Tibial nerve (tissue), 4 donors: ENCODE results near the gene GDF7. TPM values are rescaled to one million over a fixed set of nuclear protein-coding genes. Genes with fewer than 3 reads are reported as not detected.
A peak's percentile ranks its signal among the peaks of the same experiment; 100 is the strongest.

Experiments used
- DNase-seq, 2 donors: peaks; one replicate each; pipeline ENCODE4 v3.0.0-alpha.2; 2019; ENCODE audit warnings: low spot score in 2 of 2
- H3K27ac ChIP-seq, 4 donors: fragments of 200-600 bp; sonication (generic) in 3 of 4; one replicate each; pipeline ENCODE4 v1.5.1; 2017 to 2019; ENCODE audit warnings: mild to moderate bottlenecking in 1 of 4
- H3K27me3 ChIP-seq, 2 donors: fragments of 200-600 bp; sonication (generic) in 1 of 2; one replicate each; pipeline versions ENCODE4 v1.5.1 to v1.6.0; 2017 to 2019
- H3K36me3 ChIP-seq, 3 donors: fragments of 200-600 bp; sonication (generic); one replicate each; pipeline ENCODE4 v1.5.1; 2018 to 2019
- H3K4me1 ChIP-seq, 4 donors: fragments of 200-600 bp; sonication (generic) in 3 of 4; one replicate each; pipeline ENCODE4 v1.5.1; 2017 to 2019
- H3K4me3 ChIP-seq, 4 donors: fragments of 200-600 bp; sonication (generic) in 3 of 4; one replicate each; pipeline ENCODE4 v1.5.1; 2017 to 2019; ENCODE audit warnings: mild to moderate bottlenecking in 1 of 4, moderate library complexity in 1 of 4
- H3K9me3 ChIP-seq, 4 donors: fragments of 200-600 bp; sonication (generic) in 3 of 4; one replicate each; pipeline ENCODE4 v1.5.1; 2017 to 2019
- EP300 ChIP-seq, 2 donors: sonication (generic); formaldehyde crosslinking; IDR thresholded peaks; one replicate each; pipeline ENCODE4 v1.6.1; 2017; ENCODE audit warnings: antibody characterized with exemption in 2 of 2, mild to moderate bottlenecking in 1 of 2
- POLR2A ChIP-seq, 2 donors: fragments of 450-650 bp; IDR thresholded peaks; one replicate each; pipeline ENCODE4 v1.6.1; 2017; ENCODE audit warnings: antibody characterized with exemption in 2 of 2, mild to moderate bottlenecking in 2 of 2, moderate library complexity in 2 of 2
- WGBS, 2 donors: methylation state at CpG; one replicate each; pipeline ENCODE4 v1.1.5; 2018; 5-methylcytosine and 5-hydroxymethylcytosine counted together
- total RNA-seq, 4 donors: library from RNA; depleted of rRNA; stranded (reverse); fragments of >200 nt; gene quantifications; one replicate each; pipeline ENCODE4 v1.1.0, GENCODE V29; 2016
- TF ChIP-seq, protein P1 (sequence below), 5 experiments: fragments of 200-600 bp in 3 of 5; fragments of 450-650 bp in 2 of 5; sonication (generic) in 3 of 5; IDR thresholded peaks; one replicate each; pipeline ENCODE4 v1.5.1; 2016 to 2019; ENCODE audit warnings: antibody characterized with exemption in 5 of 5, mild to moderate bottlenecking in 3 of 5, moderate library complexity in 2 of 5

Gene GDF7
- total RNA-seq, 4 donors from 2014 or later, result 6.3 to 20.0 (median 16.6) TPM

GRCh38 chr2:20619624-20620024 is 47.3 kb upstream of the GDF7 start:
- peaks cover 0 to 46% (median 11%) of the 10 kb centered on the region in 3 donors for H3K36me3 ChIP-seq
- no peak overlapping the region for H3K4me3 ChIP-seq
- TF ChIP-seq EP300 (IDR thresholded peaks at IDR 0.05) (no peak), POLR2A (IDR thresholded peaks at IDR 0.05) (no peak)
- TF ChIP-seq, protein P1, sequence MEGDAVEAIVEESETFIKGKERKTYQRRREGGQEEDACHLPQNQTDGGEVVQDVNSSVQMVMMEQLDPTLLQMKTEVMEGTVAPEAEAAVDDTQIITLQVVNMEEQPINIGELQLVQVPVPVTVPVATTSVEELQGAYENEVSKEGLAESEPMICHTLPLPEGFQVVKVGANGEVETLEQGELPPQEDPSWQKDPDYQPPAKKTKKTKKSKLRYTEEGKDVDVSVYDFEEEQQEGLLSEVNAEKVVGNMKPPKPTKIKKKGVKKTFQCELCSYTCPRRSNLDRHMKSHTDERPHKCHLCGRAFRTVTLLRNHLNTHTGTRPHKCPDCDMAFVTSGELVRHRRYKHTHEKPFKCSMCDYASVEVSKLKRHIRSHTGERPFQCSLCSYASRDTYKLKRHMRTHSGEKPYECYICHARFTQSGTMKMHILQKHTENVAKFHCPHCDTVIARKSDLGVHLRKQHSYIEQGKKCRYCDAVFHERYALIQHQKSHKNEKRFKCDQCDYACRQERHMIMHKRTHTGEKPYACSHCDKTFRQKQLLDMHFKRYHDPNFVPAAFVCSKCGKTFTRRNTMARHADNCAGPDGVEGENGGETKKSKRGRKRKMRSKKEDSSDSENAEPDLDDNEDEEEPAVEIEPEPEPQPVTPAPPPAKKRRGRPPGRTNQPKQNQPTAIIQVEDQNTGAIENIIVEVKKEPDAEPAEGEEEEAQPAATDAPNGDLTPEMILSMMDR (IDR thresholded peaks at IDR 0.05), result no peak
- 45 to 63% methylated on average over 7 to 13 of the region's 13 CpGs for WGBS, 2 donors
- peaks cover 10 to 65% (median 56%) of the 10 kb centered on the region in 4 donors for H3K4me1 ChIP-seq
- H3K9me3 ChIP-seq, result no peaks in the 10 kb centered on the region
- peak overlapping the region; percentile 88 to 97 (median 94) for H3K27ac ChIP-seq
- DNase-seq, result no peak
- no peaks in the 10 kb centered on the region for H3K27me3 ChIP-seq

DNA sequence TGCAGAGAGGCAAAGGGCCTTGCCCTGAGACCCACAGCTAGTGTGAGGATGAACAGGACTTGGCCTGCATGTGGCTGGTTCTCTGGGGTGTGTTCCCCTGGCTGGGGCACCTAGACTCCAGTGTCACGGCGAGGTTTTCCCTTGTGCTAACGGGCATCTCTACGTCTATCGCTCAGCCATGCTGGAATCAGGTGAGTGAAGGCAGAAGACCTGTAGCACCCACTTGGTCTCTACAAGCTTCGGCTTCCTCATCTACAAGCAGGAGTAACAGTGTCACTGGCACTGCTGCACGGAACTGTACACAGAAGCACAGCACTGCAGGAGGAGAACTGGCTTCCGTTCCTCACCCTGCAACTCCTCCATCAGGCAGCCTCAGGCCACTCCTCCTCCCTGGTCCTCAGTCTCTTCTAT is 46.7 kb upstream of the GDF7 start:
- Histone ChIP-seq H3K9me3 (no peaks in the 10 kb centered on the region), H3K27ac (peak overlapping the region; percentile 88 to 97 (median 94)), H3K36me3 (peaks cover 0 to 49% (median 11%) of the 10 kb centered on the region in 3 donors), H3K4me1 (peaks cover 10 to 61% (median 49%) of the 10 kb centered on the region in 4 donors), H3K4me3 (no peak overlapping the region), H3K27me3 (no peaks in the 10 kb centered on the region)
- WGBS, 2 donors, result 79 to 81% methylated on average over 8 of the region's 8 CpGs
- DNase-seq, result no peak
- TF ChIP-seq EP300 (IDR thresholded peaks at IDR 0.05) (no peak), POLR2A (IDR thresholded peaks at IDR 0.05) (no peak)
- TF ChIP-seq, protein P1 (IDR thresholded peaks at IDR 0.05), result no peak

DNA sequence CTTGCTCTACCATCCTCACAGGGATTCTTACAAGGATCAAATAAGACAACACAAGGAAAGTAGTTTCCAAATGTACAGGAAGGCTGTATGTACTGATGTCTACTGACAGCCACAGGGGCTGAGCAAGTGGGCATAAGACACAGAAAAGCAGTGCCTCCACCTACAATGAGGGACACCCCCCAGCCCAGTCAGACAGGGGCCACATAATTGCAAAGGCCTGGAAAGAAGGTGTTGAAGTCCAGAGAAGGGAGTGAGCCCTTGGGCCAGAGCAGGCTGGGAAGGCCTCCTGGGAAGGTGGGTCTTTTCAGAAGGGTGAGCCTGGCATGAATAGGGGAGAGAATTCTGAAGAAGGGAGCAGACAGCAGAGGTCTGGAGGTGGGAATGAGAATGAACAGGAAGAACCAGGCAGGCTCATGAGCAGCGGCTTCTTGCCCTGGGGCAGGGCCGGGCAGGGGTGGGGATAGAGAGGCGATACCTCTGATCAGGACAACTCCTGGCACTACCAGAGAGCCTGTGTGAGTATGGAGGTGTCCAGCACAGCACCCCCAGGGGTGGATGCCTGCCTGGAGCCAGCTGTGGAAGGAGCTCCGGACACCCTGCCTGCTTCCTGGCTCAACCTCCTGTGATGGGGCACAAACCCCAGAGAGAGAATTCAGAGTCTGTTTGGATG is 46.1 kb upstream of the GDF7 start:
- Histone ChIP-seq H3K36me3 (peaks cover 0 to 49% (median 11%) of the 10 kb centered on the region in 3 donors), H3K27me3 (no peaks in the 10 kb centered on the region), H3K27ac (peak overlapping the region; percentile 8 to 97 (median 92)), H3K9me3 (no peaks in the 10 kb centered on the region), H3K4me3 (no peak overlapping the region), H3K4me1 (peaks cover 10 to 61% (median 44%) of the 10 kb centered on the region in 4 donors)
- 77 to 90% methylated on average over 4 of the region's 4 CpGs for WGBS, 2 donors
- TF ChIP-seq POLR2A (IDR thresholded peaks at IDR 0.05), result no peak
- TF ChIP-seq, protein P1 (IDR thresholded peaks at IDR 0.05), result no peak
- no peak for TF ChIP-seq EP300 (IDR thresholded peaks at IDR 0.05)
- DNase-seq, result no peak

DNA sequence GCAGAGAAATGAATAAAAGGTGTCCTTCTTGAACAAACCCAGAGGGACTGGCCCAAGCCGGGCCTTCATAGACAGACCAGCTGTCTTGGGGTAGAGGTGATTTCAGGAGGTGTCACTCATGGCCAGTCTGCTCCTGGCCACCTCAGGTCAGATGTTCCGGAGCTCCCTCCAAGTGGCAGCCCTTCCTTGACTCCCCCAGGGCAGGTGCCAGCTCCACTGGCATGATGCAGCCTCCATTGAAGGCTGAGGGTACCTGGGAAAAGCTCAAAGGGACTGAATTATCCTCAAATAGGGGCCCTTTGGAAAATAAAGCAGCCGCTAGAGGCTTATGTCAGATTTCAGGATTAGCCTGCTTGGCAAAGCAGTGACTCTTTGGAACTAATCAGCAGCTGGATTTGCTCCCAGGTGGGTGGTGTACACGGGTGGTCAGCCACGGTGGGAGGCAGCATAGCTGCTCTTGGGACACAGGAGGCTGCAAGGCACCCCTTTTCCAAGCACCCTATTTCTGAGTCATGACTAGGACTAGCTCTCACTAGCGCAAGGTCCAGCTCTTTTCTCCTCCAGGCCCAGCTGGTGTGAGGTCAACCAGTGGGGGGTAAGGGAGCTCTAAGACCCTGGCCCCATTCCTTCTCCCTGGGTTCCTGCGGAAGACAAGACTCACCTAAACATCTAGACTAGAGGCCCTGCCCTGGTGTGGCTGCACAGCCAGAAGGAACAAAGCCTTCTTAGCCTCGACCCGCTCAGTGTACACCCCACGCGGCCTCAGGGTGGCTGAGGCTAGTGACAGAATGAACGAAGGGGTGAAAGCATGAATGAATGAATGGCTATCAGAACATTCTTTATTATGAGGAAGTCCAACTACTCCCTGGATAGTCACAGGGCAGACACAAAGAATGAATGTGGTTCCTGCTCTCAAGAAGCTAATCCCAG is 45.3 kb upstream of the GDF7 start:
- TF ChIP-seq, protein P1 (IDR thresholded peaks at IDR 0.05), result no peak
- no peak for TF ChIP-seq EP300 (IDR thresholded peaks at IDR 0.05)
- TF ChIP-seq POLR2A (IDR thresholded peaks at IDR 0.05), result no peak
- no peak for DNase-seq
- Histone ChIP-seq H3K9me3 (no peaks in the 10 kb centered on the region), H3K27me3 (no peaks in the 10 kb centered on the region), H3K36me3 (peaks cover 0 to 49% (median 11%) of the 10 kb centered on the region in 3 donors), H3K4me3 (no peak overlapping the region), H3K27ac (peak overlapping the region; percentile 8 to 97 (median 52)), H3K4me1 (peaks cover 7 to 61% (median 40%) of the 10 kb centered on the region in 4 donors)
- 75 to 76% methylated on average over 11 of the region's 12 CpGs for WGBS, 2 donors
